Chondrocyte (in vitro differentiated cells): ENCODE measurements around the gene SLC7A8. TPM values are rescaled to one million over a fixed set of nuclear protein-coding genes. Genes with fewer than 3 reads are reported as not detected.

ENCODE experiments used
- DNase-seq: peaks from one replicate; pipeline ENCODE4 v3.0.0; 2021; ENCODE audit warnings: mixed read lengths, low spot score
- H3K27ac Mint-ChIP-seq: one replicate; pipeline ENCODE4 v1.8.0; 2021; ENCODE audit warnings: mild to moderate bottlenecking, moderate library complexity, mixed read lengths; ENCODE audit not compliant: unreplicated experiment
- H3K27me3 Mint-ChIP-seq: 2 replicates; pipeline ENCODE4 v1.8.0; 2021; ENCODE audit warnings: low read depth, mixed read lengths
- H3K36me3 Mint-ChIP-seq: 2 replicates; pipeline ENCODE4 v1.8.0; 2021; ENCODE audit warnings: low read depth, mixed read lengths
- H3K4me1 Mint-ChIP-seq: 2 replicates; pipeline ENCODE4 v1.8.0; 2021; ENCODE audit warnings: low read depth, mild to moderate bottlenecking, mixed read lengths
- H3K4me3 Mint-ChIP-seq: one replicate; pipeline ENCODE4 v1.8.0; 2021; ENCODE audit warnings: mild to moderate bottlenecking, moderate library complexity, mixed read lengths; ENCODE audit not compliant: unreplicated experiment
- H3K9me3 Mint-ChIP-seq: 2 replicates; pipeline ENCODE4 v1.8.0; 2021; ENCODE audit warnings: low read depth, mixed read lengths
- total RNA-seq: library from RNA; stranded (reverse); gene quantifications from 3 replicates; pipeline ENCODE4 v1.2.1, GENCODE V29; 2021
- TF ChIP-seq, protein P1 (sequence below): fragments of 200-600 bp; sonication (generic); IDR thresholded peaks from 2 replicates; pipeline ENCODE4 v1.5.0; 2021; ENCODE audit warnings: antibody characterized with exemption, mild to moderate bottlenecking, moderate library complexity

SLC7A8 gene
- total RNA-seq, 1 donor from 2014 or later = 0.45 TPM

DNA sequence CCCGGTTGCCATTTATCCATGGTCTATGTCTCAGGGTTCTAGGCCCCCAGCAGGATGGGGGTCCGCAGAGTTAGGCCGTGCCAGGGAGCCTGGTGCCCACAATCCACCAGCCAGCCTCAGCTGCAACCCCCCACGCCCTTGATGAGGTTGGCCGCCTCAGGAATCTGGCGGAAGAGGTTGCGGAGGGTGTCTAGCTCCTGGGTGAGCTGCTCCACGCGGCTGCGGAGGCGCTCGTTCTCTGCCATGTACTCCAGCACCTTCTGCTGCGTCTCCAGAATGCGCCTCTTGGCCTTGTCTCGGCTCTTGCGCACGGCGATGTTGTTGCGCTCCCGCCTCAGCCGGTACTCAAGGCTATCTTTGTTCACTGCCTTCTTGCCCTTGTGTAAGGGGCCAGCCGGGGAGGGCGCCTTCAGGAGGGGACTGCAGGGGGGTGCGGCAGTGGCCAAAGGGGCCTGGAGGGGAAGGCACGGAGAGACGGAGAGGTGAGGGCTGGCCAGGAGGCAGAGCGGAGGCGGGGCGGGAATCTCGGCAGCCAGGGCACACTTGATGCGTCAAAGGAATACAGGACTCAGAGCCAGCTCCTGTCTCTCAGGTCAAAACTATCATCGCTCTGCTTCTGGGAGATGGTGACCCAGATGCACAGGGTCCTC is 66.0 kb downstream of the SLC7A8 start:
- H3K4me1 Mint-ChIP-seq = peaks cover 17% of the 10 kb centered on the region
- H3K36me3 Mint-ChIP-seq = no peaks in the 10 kb centered on the region
- DNase-seq = no peak
- TF ChIP-seq, protein P1, sequence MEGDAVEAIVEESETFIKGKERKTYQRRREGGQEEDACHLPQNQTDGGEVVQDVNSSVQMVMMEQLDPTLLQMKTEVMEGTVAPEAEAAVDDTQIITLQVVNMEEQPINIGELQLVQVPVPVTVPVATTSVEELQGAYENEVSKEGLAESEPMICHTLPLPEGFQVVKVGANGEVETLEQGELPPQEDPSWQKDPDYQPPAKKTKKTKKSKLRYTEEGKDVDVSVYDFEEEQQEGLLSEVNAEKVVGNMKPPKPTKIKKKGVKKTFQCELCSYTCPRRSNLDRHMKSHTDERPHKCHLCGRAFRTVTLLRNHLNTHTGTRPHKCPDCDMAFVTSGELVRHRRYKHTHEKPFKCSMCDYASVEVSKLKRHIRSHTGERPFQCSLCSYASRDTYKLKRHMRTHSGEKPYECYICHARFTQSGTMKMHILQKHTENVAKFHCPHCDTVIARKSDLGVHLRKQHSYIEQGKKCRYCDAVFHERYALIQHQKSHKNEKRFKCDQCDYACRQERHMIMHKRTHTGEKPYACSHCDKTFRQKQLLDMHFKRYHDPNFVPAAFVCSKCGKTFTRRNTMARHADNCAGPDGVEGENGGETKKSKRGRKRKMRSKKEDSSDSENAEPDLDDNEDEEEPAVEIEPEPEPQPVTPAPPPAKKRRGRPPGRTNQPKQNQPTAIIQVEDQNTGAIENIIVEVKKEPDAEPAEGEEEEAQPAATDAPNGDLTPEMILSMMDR = no peak
- H3K9me3 Mint-ChIP-seq = no peaks in the 10 kb centered on the region
- H3K27me3 Mint-ChIP-seq = no peaks in the 10 kb centered on the region
- H3K27ac Mint-ChIP-seq = no peak overlapping the region
- H3K4me3 Mint-ChIP-seq = no peak overlapping the region

DNA sequence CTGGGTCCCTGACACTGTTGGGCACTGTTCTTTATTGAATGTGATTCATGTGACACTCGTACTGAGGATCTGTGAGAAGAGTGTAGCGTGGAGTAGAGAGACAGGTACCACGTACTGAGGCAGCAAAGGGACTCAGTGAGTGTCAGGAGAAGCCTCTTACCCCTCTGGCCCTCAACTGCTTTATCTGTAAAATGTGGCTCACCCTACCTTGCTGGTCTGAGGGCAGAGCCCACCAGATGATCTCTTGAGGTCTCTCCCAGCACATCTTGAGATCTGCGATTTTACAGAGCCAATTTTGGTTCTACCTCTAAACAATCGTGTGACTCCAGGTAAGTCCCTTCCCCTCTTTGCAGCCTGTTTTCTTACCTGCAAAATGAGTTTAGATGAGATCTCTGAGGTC is 67.5 kb downstream of the SLC7A8 start:
- H3K27ac Mint-ChIP-seq = no peak overlapping the region
- H3K4me3 Mint-ChIP-seq = no peak overlapping the region
- no peaks in the 10 kb centered on the region for H3K36me3 Mint-ChIP-seq
- TF ChIP-seq, protein P1 = no peak
- peaks cover 10% of the 10 kb centered on the region for H3K4me1 Mint-ChIP-seq
- H3K27me3 Mint-ChIP-seq = no peaks in the 10 kb centered on the region
- no peaks in the 10 kb centered on the region for H3K9me3 Mint-ChIP-seq
- no peak for DNase-seq

DNA sequence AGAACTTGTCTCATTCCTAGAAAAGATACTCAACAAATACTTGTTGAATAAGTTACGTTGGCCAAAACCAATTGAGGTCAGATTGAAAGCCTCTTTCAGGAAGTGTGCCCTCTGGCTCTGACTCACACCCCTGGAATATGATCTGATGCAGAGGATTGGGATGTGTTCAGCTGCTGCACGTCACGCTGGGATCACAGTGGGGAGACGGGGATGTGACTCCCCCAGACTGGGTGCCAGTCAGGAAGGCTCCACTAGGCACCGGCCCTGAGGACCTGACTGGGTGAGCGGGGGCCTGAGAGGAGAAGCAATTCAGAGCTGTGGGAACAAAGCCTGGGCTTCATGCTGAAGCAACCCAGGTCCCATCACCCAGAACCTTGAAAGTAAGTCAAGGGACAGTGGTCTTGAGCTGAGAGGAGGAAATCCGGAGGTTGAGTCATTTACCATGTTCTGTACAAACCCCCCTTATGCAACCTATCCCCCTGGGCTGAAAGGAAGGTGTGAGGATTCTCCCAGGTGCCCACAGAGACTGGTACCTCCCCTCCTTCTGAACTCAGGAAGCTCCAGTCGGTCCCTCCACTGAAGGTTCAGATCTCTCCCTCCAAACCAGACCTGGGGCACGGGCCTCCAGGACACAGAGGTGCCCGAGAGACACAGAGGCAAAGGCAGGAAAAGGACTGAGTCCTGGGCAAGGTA is 68.3 kb downstream of the SLC7A8 start:
- H3K27me3 Mint-ChIP-seq = no peaks in the 10 kb centered on the region
- no peaks in the 10 kb centered on the region for H3K9me3 Mint-ChIP-seq
- H3K36me3 Mint-ChIP-seq = no peaks in the 10 kb centered on the region
- H3K4me3 Mint-ChIP-seq = no peak overlapping the region
- TF ChIP-seq, protein P1 = no peak
- peak overlapping the region; percentile 45 for H3K27ac Mint-ChIP-seq
- no peak for DNase-seq
- peaks cover 8% of the 10 kb centered on the region for H3K4me1 Mint-ChIP-seq

DNA sequence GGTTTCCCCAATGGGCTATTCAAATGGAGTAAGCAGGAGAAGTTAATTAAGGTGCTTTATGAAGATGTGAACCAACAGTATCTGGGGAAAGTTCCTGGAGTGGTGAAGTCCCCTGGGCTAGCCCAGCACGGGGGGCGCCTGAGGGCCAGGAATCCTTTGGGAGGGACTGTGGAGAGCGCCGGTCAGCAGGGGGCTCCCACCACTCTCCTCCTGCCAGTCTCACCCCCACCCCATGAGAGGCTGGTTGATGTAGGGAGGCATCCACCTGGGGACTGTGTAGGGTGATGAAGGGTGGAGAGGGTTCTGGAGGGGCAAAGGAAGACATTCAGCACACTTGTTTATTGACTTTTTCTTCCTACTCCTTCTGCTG is 68.8 kb downstream of the SLC7A8 start:
- Mint-ChIP-seq H3K27ac (peak overlapping the region; percentile 24), H3K9me3 (no peaks in the 10 kb centered on the region), H3K36me3 (no peaks in the 10 kb centered on the region), H3K27me3 (no peaks in the 10 kb centered on the region), H3K4me3 (no peak overlapping the region), H3K4me1 (peaks cover 8% of the 10 kb centered on the region)
- TF ChIP-seq, protein P1 = no peak
- DNase-seq = no peak

DNA sequence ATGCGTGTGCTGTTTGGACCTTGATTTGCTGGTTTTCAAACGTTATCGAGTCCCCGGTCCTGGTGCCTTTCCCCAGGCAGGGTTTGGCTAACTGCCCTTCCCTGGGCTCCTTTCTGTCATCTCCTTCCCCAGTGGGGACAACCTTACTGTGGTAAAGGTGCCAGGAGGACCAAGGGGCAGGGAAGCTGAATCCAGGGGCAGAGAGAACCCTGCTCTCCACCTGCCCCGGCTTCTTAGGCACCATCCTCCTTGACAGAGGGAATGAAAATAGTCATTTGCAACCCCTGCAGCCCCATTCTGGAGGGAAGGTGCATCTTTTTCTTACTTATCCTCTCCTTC is 69.4 kb downstream of the SLC7A8 start:
- H3K27ac Mint-ChIP-seq = no peak overlapping the region
- H3K36me3 Mint-ChIP-seq = no peaks in the 10 kb centered on the region
- H3K4me1 Mint-ChIP-seq = peaks cover 8% of the 10 kb centered on the region
- DNase-seq = no peak
- TF ChIP-seq, protein P1 = no peak
- H3K27me3 Mint-ChIP-seq = no peaks in the 10 kb centered on the region
- no peak overlapping the region for H3K4me3 Mint-ChIP-seq
- H3K9me3 Mint-ChIP-seq = no peaks in the 10 kb centered on the region
